GM21825 (cell line): ENCODE measurements around the gene ARMC12.
A peak's percentile ranks its signal among the peaks of the same experiment; 100 is the strongest.
"Not testable (repeated sequence)": the region's sequence is repeated elsewhere in the genome, so short reads cannot be mapped to it uniquely, and the experiment has no call there.

ENCODE experiments used
- ATAC-seq: cut with Tn5 transposase; IDR thresholded peaks from one replicate; pipeline ENCODE4 v1.9.1; 2021; ENCODE audit warnings: mild to moderate bottlenecking, moderate library complexity; ENCODE audit not compliant: unreplicated experiment

ARMC12 gene

GRCh38 chr6:35736982-35737412 is at the start of gene ARMC12:
TSS of gene ARMC12 (plus strand) at chr6:35737032. CDS start at chr6:35737109, 77 bp downstream.
- ATAC-seq: no peak

GRCh38 chr6:35687658-35688604 is 48.9 kb upstream of the ARMC12 start:
- peak; percentile 40 for ATAC-seq

GRCh38 chr6:35688605-35689322 is 48.1 kb upstream of the ARMC12 start, which contains the start of gene FKBP5:
TSS of gene FKBP5 (minus strand) at chr6:35688915. CDS start at chr6:35642824, 46,091 bp downstream.
- peak; percentile 90 for ATAC-seq

GRCh38 chr6:35690006-35690405 is 46.8 kb upstream of the ARMC12 start:
- ATAC-seq: not testable (repeated sequence)

GRCh38 chr6:35690484-35690883 is 46.3 kb upstream of the ARMC12 start:
- ATAC-seq: no peak

- ATAC-seq: no peak
Observed at GRCh38 chr6:35691027-35691824, 45.6 kb upstream of the ARMC12 start.

- ATAC-seq: no peak
Observed at GRCh38 chr6:35694462-35694861, 42.4 kb upstream of the ARMC12 start.

- not testable (repeated sequence) for ATAC-seq
Observed at GRCh38 chr6:35698430-35698829, 38.4 kb upstream of the ARMC12 start.

GRCh38 chr6:35698858-35699257 is 38.0 kb upstream of the ARMC12 start:
- ATAC-seq: no peak

GRCh38 chr6:35703554-35703953 is 33.3 kb upstream of the ARMC12 start:
- no peak for ATAC-seq

- ATAC-seq: no peak
Observed at GRCh38 chr6:35706468-35706867, 30.4 kb upstream of the ARMC12 start.

- no peak for ATAC-seq
Observed at GRCh38 chr6:35707714-35708407, 29.0 kb upstream of the ARMC12 start.

GRCh38 chr6:35708585-35708984 is 28.2 kb upstream of the ARMC12 start:
- no peak for ATAC-seq

- ATAC-seq: no peak
Observed at GRCh38 chr6:35710241-35710847, 26.5 kb upstream of the ARMC12 start.

GRCh38 chr6:35711731-35712130 is 25.1 kb upstream of the ARMC12 start:
- ATAC-seq: no peak

- no peak for ATAC-seq
Observed at GRCh38 chr6:35713006-35713767, 23.6 kb upstream of the ARMC12 start.

- no peak for ATAC-seq
Observed at GRCh38 chr6:35716798-35717197, 20.0 kb upstream of the ARMC12 start.

- no peak for ATAC-seq
Observed at GRCh38 chr6:35717449-35718374, 19.1 kb upstream of the ARMC12 start.
